Upper lobe of left lung (tissue), 4 donors: Measurements from ENCODE around the gene ECT2.

Experiments used
- POLR2A ChIP-seq, 4 donors: fragments of 450-650 bp; IDR thresholded peaks; one replicate each; pipeline ENCODE4 v1.5.1; 2016 to 2017; ENCODE audit warnings: antibody characterized with exemption in 4 of 4, mild to moderate bottlenecking in 2 of 4
- TF ChIP-seq, protein P1 (sequence below), 6 experiments: fragments of 450-650 bp in 4 of 6; fragments of 200-600 bp in 2 of 6; sonication (generic) in 2 of 6; IDR thresholded peaks; one replicate each; pipeline ENCODE4 v1.5.1; 2016 to 2019; ENCODE audit warnings: antibody characterized with exemption in 6 of 6

DNA sequence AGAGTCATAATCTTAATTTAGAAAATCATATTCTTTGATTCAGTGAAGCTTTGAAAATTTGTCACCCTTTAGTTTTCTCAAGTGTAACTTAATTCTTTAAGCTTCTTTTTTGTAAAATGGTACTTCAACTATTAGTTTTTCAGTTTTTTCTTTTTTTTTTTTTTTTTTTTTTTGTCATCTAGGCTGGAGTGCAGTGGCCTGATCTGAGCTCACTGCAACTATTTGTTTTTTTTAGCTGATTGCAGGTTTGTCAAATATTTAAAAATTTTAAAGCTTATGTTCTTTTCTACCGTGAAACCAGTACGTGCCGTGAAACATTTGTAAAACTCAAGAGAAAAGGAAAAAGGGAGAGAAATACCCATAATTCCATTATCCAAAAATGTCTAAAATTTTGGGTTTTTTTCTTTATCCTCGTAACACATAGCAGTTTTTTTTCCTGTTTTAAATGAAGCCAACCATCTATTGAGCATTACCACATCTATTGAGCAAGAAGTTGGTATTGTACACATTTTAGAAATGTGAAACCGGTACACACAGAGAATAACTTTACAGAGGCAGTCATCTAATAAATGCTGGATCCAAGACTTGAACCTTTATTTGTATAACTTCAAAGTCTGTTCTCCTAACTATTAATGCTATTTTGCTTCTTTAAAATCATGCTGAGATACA lies 25.7 kb downstream of the ECT2 start:
- TF ChIP-seq, protein P1, sequence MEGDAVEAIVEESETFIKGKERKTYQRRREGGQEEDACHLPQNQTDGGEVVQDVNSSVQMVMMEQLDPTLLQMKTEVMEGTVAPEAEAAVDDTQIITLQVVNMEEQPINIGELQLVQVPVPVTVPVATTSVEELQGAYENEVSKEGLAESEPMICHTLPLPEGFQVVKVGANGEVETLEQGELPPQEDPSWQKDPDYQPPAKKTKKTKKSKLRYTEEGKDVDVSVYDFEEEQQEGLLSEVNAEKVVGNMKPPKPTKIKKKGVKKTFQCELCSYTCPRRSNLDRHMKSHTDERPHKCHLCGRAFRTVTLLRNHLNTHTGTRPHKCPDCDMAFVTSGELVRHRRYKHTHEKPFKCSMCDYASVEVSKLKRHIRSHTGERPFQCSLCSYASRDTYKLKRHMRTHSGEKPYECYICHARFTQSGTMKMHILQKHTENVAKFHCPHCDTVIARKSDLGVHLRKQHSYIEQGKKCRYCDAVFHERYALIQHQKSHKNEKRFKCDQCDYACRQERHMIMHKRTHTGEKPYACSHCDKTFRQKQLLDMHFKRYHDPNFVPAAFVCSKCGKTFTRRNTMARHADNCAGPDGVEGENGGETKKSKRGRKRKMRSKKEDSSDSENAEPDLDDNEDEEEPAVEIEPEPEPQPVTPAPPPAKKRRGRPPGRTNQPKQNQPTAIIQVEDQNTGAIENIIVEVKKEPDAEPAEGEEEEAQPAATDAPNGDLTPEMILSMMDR (IDR thresholded peaks at IDR 0.05), result no peak
- no peak for TF ChIP-seq POLR2A (IDR thresholded peaks at IDR 0.05)
